ENCODE measurements around the gene PTPRT.

PTPRT gene

GRCh38 chr20:42650191-42650746, 539.4 kb downstream of the PTPRT start:
- no peaks in the 10 kb centered on the region for H3K36me3 Mint-ChIP-seq
- DNase-seq (ENCODE audit: low spot score in 2 of 2) (no peak), ATAC-seq (ENCODE audit: low read depth) (no peak)
- H3K9me3 Mint-ChIP-seq, result peaks cover 1% of the 10 kb centered on the region
- peaks cover 1% of the 10 kb centered on the region for H3K27me3 Mint-ChIP-seq
- no peaks in the 10 kb centered on the region for H3K4me1 Mint-ChIP-seq
- no peak overlapping the region for H3K27ac Mint-ChIP-seq
- H3K4me3 Mint-ChIP-seq, result no peak overlapping the region

DNA sequence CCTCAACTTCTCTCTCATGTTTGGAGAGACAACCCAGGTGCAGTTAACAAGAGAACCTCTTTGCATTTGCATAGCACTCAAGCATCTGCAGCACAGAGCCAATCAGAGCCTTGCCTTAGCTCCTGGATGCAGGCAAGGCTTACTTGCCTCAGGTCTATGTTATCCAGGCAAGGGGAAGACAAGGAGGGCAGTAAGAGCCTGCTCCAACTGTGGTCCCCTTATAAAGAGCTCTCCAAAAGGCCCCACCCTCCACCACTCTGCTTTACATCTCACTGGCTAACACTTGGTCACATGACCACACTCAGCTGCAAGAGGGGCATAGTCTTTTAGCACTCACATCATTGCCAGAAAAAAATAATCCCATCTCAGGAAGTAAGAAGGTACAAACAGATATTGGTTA, 540.0 kb downstream of the PTPRT start:
- ATAC-seq (ENCODE audit: low read depth) (no peak), DNase-seq (ENCODE audit: low spot score in 2 of 2) (no peak)
- H3K36me3 Mint-ChIP-seq, result no peaks in the 10 kb centered on the region
- no peak overlapping the region for H3K27ac Mint-ChIP-seq
- H3K27me3 Mint-ChIP-seq, result peaks cover 1% of the 10 kb centered on the region
- no peak overlapping the region for H3K4me3 Mint-ChIP-seq
- no peaks in the 10 kb centered on the region for H3K4me1 Mint-ChIP-seq
- peaks cover 1% of the 10 kb centered on the region for H3K9me3 Mint-ChIP-seq

DNA sequence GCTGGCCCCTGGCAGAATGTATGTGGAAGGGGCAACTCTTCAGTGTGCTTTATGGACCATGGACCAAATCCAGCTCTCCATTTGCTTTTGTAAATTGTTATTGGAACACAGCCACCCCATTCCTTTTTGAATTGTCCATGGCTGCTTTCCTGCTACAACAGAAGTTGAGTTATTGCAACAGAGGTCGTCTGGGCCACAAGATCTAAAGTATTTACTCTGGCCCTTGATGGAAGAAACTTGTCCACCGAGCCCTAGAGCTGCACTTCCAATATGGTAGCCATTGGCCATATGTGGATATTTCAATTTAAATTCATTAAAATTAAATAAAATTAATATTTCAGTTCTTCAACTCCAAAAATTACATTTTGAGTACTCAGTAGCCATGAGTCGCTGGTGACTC, 543.5 kb downstream of the PTPRT start:
- DNase-seq (ENCODE audit: low spot score in 2 of 2) (no peak), ATAC-seq (ENCODE audit: low read depth) (no peak)
- Mint-ChIP-seq H3K4me1 (no peaks in the 10 kb centered on the region), H3K36me3 (no peaks in the 10 kb centered on the region), H3K4me3 (no peak overlapping the region), H3K9me3 (peaks cover 1% of the 10 kb centered on the region), H3K27ac (no peak overlapping the region), H3K27me3 (peaks cover 1% of the 10 kb centered on the region)

- ATAC-seq (ENCODE audit: low read depth), result no peak
- no peaks in the 10 kb centered on the region for H3K36me3 Mint-ChIP-seq
These were observed 547.8 kb downstream of the PTPRT start for GRCh38 chr20:42641886-42642285.

GRCh38 chr20:42639140-42639539, 550.6 kb downstream of the PTPRT start:
- H3K36me3 Mint-ChIP-seq, result no peaks in the 10 kb centered on the region
- H3K27ac Mint-ChIP-seq, result no peak overlapping the region
- no peaks in the 10 kb centered on the region for H3K27me3 Mint-ChIP-seq
- DNase-seq (ENCODE audit: low spot score in 2 of 2) (no peak), ATAC-seq (ENCODE audit: low read depth) (no peak)
- no peaks in the 10 kb centered on the region for H3K9me3 Mint-ChIP-seq
- no peaks in the 10 kb centered on the region for H3K4me1 Mint-ChIP-seq
- H3K4me3 Mint-ChIP-seq, result no peak overlapping the region

More at GRCh38 chr20:42641886-42642285, 547.8 kb downstream of the PTPRT start:
- no peak for DNase-seq (ENCODE audit: low spot score in 2 of 2)
- no peak overlapping the region for H3K4me3 Mint-ChIP-seq
- H3K9me3 Mint-ChIP-seq, result no peaks in the 10 kb centered on the region
- no peaks in the 10 kb centered on the region for H3K27me3 Mint-ChIP-seq
- no peak overlapping the region for H3K27ac Mint-ChIP-seq
- no peaks in the 10 kb centered on the region for H3K4me1 Mint-ChIP-seq

- no peak for DNase-seq (ENCODE audit: low spot score in 2 of 2)
- H3K27me3 Mint-ChIP-seq, result no peaks in the 10 kb centered on the region
- H3K36me3 Mint-ChIP-seq, result no peaks in the 10 kb centered on the region
- no peak for ATAC-seq (ENCODE audit: low read depth)
- no peaks in the 10 kb centered on the region for H3K4me1 Mint-ChIP-seq
- no peak overlapping the region for H3K27ac Mint-ChIP-seq
- peaks cover 1% of the 10 kb centered on the region for H3K9me3 Mint-ChIP-seq
- H3K4me3 Mint-ChIP-seq, result no peak overlapping the region
These were observed 553.9 kb downstream of the PTPRT start for GRCh38 chr20:42635699-42636411.

GRCh38 chr20:42634156-42634555, 555.5 kb downstream of the PTPRT start:
- H3K27ac Mint-ChIP-seq, result no peak overlapping the region
- H3K4me1 Mint-ChIP-seq, result no peaks in the 10 kb centered on the region
- H3K27me3 Mint-ChIP-seq, result no peaks in the 10 kb centered on the region
- no peaks in the 10 kb centered on the region for H3K36me3 Mint-ChIP-seq
- H3K9me3 Mint-ChIP-seq, result peaks cover 1% of the 10 kb centered on the region
- ATAC-seq (ENCODE audit: low read depth) (no peak), DNase-seq (ENCODE audit: low spot score in 2 of 2) (no peak)
- no peak overlapping the region for H3K4me3 Mint-ChIP-seq

DNA sequence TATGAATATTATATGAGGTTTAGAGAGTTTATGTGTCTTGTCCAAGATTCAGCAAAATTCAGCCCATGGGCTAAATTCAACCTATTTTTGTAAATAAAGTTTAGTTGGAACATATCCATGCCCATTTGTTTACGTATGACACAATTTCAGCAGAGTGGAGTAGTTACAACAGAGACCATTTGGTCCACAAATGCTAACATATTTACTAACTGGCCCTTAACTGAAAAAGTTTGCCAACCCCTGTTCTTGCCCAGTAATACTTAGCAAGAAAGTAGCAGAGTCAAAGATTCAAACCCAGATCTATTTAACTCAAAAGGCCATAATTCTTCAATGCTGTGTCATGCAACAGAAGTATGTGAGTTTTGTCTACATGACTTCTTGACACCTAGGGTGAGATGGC, 561.0 kb downstream of the PTPRT start:
- peaks cover 3% of the 10 kb centered on the region for H3K9me3 Mint-ChIP-seq

GRCh38 chr20:42613076-42613475, 576.6 kb downstream of the PTPRT start:
- Mint-ChIP-seq H3K27ac (no peak overlapping the region), H3K4me1 (no peaks in the 10 kb centered on the region), H3K9me3 (peaks cover 11% of the 10 kb centered on the region), H3K4me3 (no peak overlapping the region), H3K27me3 (no peaks in the 10 kb centered on the region), H3K36me3 (no peaks in the 10 kb centered on the region)
- DNase-seq (ENCODE audit: low spot score in 2 of 2) (no peak), ATAC-seq (ENCODE audit: low read depth) (no peak)

More for the DNA sequence above, 561.0 kb downstream of the PTPRT start:
- Mint-ChIP-seq H3K27me3 (no peaks in the 10 kb centered on the region), H3K36me3 (no peaks in the 10 kb centered on the region), H3K4me1 (no peaks in the 10 kb centered on the region), H3K4me3 (no peak overlapping the region), H3K27ac (no peak overlapping the region)
- ATAC-seq (ENCODE audit: low read depth) (no peak), DNase-seq (ENCODE audit: low spot score in 2 of 2) (no peak)

DNA sequence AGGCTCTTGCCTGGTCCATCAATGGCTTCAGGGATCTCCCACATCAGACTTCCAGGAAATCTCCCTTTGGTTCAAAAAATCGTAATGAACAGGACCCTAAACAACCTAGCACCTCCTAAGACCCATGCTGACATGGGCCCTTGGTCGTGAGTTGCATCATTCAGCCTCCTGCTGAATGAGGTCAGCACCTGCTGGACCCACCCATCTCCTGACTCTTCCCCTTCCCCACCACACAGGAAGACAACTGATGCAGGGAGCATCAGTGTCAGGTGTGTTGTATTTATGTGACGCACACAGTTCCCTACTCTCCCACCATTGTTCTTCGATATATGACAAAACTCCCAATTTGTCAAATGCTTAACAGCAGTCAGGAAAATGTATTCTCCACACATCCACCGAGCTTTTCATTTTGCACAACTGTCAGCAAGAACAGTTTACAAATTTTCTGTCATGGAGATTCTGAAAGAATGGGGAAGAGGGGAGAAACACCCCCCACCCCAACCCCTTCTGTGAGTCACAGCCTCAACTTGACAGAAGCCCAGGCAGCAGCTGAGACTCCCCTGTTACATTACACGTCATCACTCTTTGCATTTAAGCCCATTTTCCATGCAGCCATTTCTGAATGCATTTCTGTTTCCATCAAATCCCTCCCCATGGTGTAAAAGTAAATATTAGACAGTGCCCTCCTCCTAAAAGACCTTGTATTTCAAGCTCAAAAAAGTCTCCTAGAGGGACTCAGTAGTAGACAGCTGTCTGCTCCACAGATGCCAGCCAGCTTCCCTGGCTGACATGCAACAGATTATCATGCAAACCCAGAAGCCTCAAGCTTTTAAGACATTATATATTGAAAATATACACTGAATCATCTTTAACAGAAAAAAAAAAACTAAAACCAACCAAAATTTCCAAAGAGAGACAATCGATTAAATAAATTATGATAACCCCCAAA, 577.5 kb downstream of the PTPRT start:
- DNase-seq (ENCODE audit: low spot score in 2 of 2) (no peak), ATAC-seq (ENCODE audit: low read depth) (no peak)
- H3K4me1 Mint-ChIP-seq, result no peaks in the 10 kb centered on the region
- H3K36me3 Mint-ChIP-seq, result no peaks in the 10 kb centered on the region
- peaks cover 11% of the 10 kb centered on the region for H3K9me3 Mint-ChIP-seq
- H3K27ac Mint-ChIP-seq, result no peak overlapping the region
- H3K27me3 Mint-ChIP-seq, result no peaks in the 10 kb centered on the region
- H3K4me3 Mint-ChIP-seq, result no peak overlapping the region

DNA sequence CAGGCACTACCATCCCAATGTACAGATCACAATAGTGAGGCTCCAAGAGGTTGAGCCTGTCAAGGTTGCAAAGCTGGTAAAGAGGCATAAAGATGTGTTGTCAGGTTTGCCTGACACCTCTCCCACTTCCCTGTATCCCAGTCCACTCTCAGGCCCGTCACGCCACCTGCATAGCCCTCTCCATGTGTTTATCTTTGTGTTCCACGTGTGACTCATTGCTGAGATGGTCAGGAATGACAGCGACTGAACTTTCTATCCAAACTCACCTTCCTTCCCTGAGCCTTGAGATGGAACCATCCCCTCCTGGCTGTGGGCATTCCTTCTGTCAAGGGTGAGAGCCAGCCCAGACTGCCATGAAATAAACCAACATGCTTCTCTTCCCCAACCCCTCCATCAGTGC, 578.3 kb downstream of the PTPRT start:
- Mint-ChIP-seq H3K9me3 (peaks cover 11% of the 10 kb centered on the region), H3K36me3 (no peaks in the 10 kb centered on the region), H3K27me3 (no peaks in the 10 kb centered on the region), H3K4me1 (no peaks in the 10 kb centered on the region), H3K4me3 (no peak overlapping the region), H3K27ac (no peak overlapping the region)
- ATAC-seq (ENCODE audit: low read depth), result no peak
- DNase-seq (ENCODE audit: low spot score in 2 of 2), result no peak

DNA sequence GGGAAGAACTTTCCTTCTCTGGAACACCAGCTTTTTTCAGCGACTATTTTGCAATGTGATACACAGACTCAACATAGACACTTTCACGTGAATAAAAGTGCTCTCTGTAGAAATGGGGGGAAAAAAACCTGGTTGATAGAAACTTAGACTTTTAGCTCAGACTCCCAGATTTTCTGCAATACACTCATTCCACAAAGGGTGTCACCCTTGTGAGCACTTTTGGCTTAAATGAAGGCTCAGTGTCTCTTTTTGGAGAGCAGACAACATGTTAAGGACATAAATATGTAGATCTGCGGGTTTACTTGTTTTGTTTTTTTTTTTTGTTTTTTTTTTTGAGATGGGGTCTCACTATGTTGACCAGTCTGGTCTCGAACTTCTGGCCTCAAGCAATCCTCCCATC, 579.6 kb downstream of the PTPRT start:
- H3K27ac Mint-ChIP-seq, result no peak overlapping the region
- no peak for DNase-seq (ENCODE audit: low spot score in 2 of 2)
- no peaks in the 10 kb centered on the region for H3K36me3 Mint-ChIP-seq
- peaks cover 11% of the 10 kb centered on the region for H3K9me3 Mint-ChIP-seq
- H3K4me1 Mint-ChIP-seq, result no peaks in the 10 kb centered on the region
- ATAC-seq (ENCODE audit: low read depth), result no peak
- H3K27me3 Mint-ChIP-seq, result no peaks in the 10 kb centered on the region
- H3K4me3 Mint-ChIP-seq, result no peak overlapping the region

- Mint-ChIP-seq H3K9me3 (peaks cover 11% of the 10 kb centered on the region), H3K27me3 (no peaks in the 10 kb centered on the region), H3K27ac (no peak overlapping the region), H3K4me1 (no peaks in the 10 kb centered on the region), H3K4me3 (no peak overlapping the region), H3K36me3 (no peaks in the 10 kb centered on the region)
- DNase-seq (ENCODE audit: low spot score in 2 of 2) (no peak), ATAC-seq (ENCODE audit: low read depth) (no peak)
These were observed 580.1 kb downstream of the PTPRT start for GRCh38 chr20:42609618-42610017.
